Neuronal stem cell (in vitro differentiated cells): ENCODE data around the gene ALOXE3.

Experiments used
- DNase-seq: peaks from one replicate; pipeline ENCODE4 v3.0.0-alpha.2; 2013; ENCODE audit warnings: low spot score
- H2AFZ ChIP-seq: one replicate; pipeline ENCODE4 v1.6.1; 2013; ENCODE audit warnings: mild to moderate bottlenecking, low read length, inconsistent platforms
- H2AK5ac ChIP-seq: 2 replicates; pipeline ENCODE4 v1.6.1; 2013; ENCODE audit warnings: low read depth, mild to moderate bottlenecking, inconsistent platforms, low read length, moderate library complexity, mixed read lengths
- H2BK120ac ChIP-seq: 2 replicates; pipeline ENCODE4 v1.6.1; 2013; ENCODE audit warnings: low read depth, mild to moderate bottlenecking, inconsistent platforms, low read length, moderate library complexity, mixed read lengths
- H2BK12ac ChIP-seq: one replicate; pipeline ENCODE4 v1.6.1; 2013; ENCODE audit warnings: low read length, inconsistent platforms
- H2BK15ac ChIP-seq: 2 replicates; pipeline ENCODE4 v1.6.1; 2013; ENCODE audit warnings: mild to moderate bottlenecking, low read length, inconsistent platforms, mixed read lengths
- H2BK5ac ChIP-seq: one replicate; pipeline ENCODE4 v1.6.1; 2013; ENCODE audit warnings: inconsistent platforms, mild to moderate bottlenecking, low read length, moderate library complexity
- H3K14ac ChIP-seq: one replicate; pipeline ENCODE4 v1.6.1; 2013; ENCODE audit warnings: low read length, inconsistent platforms
- H3K18ac ChIP-seq: 2 replicates; pipeline ENCODE4 v1.6.1; 2013; ENCODE audit warnings: low read length, inconsistent platforms
- H3K23ac ChIP-seq: 2 replicates; pipeline ENCODE4 v1.6.1; 2013; ENCODE audit warnings: low read depth, mild to moderate bottlenecking, mixed read lengths, low read length, inconsistent platforms; ENCODE audit not compliant: poor library complexity
- H3K27ac ChIP-seq: replicated peaks from 3 replicates; pipeline ENCODE4 v1.5.1; 2013; ENCODE audit warnings: low read length, inconsistent platforms
- H3K27me3 ChIP-seq, 3 experiments: 2 replicates each; pipeline ENCODE4 v1.6.1; 2013; ENCODE audit warnings: low read length in 3 of 3, mild to moderate bottlenecking in 2 of 3, inconsistent platforms in 1 of 3, low read depth in 1 of 3, mixed read lengths in 1 of 3, moderate library complexity in 1 of 3; ENCODE audit not compliant: control insufficient read depth in 3 of 3, insufficient read depth in 3 of 3
- H3K36me3 ChIP-seq, 2 donors: replicated peaks in 1 of 2; 2 replicates each; pipeline ENCODE4 v1.6.1; 2013; ENCODE audit warnings: low read length in 2 of 2; ENCODE audit not compliant: control insufficient read depth in 2 of 2, insufficient read depth in 2 of 2
- H3K4ac ChIP-seq: 2 replicates; pipeline ENCODE4 v1.6.1; 2013; ENCODE audit warnings: inconsistent platforms, mild to moderate bottlenecking, low read length, moderate library complexity
- H3K4me1 ChIP-seq, 2 donors: 1 replicate in 1 of 2; 2 replicates in 1 of 2; pipeline ENCODE4 v1.6.1; 2013; ENCODE audit warnings: low read length in 2 of 2, low read depth in 1 of 2; ENCODE audit not compliant: control insufficient read depth in 2 of 2, insufficient read depth in 1 of 2
- H3K4me2 ChIP-seq: one replicate; pipeline ENCODE4 v1.6.1; 2013; ENCODE audit warnings: mild to moderate bottlenecking, low read length, inconsistent platforms; ENCODE audit not compliant: insufficient read depth, poor library complexity, severe bottlenecking
- H3K4me3 ChIP-seq, 2 donors: 2 replicates each; pipeline ENCODE4 v1.5.1; 2013; ENCODE audit warnings: low read length in 2 of 2, mild to moderate bottlenecking in 2 of 2, inconsistent platforms in 1 of 2, moderate library complexity in 1 of 2
- H3K79me1 ChIP-seq: one replicate; pipeline ENCODE4 v1.6.1; 2013; ENCODE audit warnings: low read depth, mild to moderate bottlenecking, inconsistent platforms, low read length, moderate library complexity
- H3K9ac ChIP-seq: one replicate; pipeline ENCODE4 v1.6.1; 2013; ENCODE audit warnings: mild to moderate bottlenecking, low read depth, low read length, inconsistent platforms; ENCODE audit not compliant: poor library complexity
- H3K9me3 ChIP-seq, 2 donors: replicated peaks in 1 of 2; 2 replicates each; pipeline versions ENCODE3 to v1.6.1; 2013; ENCODE audit warnings: low read length in 2 of 2, mild to moderate bottlenecking in 2 of 2, inconsistent platforms in 1 of 2, low read depth in 1 of 2, mixed read lengths in 1 of 2, moderate library complexity in 1 of 2; ENCODE audit not compliant: control insufficient read depth in 2 of 2, insufficient read depth in 1 of 2
- H4K8ac ChIP-seq: one replicate; pipeline ENCODE4 v1.6.1; 2013; ENCODE audit warnings: low read depth, mild to moderate bottlenecking, inconsistent platforms, low read length, moderate library complexity
- H4K91ac ChIP-seq: one replicate; pipeline ENCODE4 v1.6.1; 2013; ENCODE audit warnings: low read length, low read depth, mild to moderate bottlenecking, inconsistent platforms; ENCODE audit not compliant: poor library complexity
- WGBS, 2 donors: extraction: QIAGEN DNeasy Blood & Tissue Kit; methylation state at CpG; one replicate each; pipeline ENCODE4 v1.1.7; 2013; ENCODE audit warnings: missing lambda C conversion rate in 2 of 2, mixed read lengths in 1 of 2; ENCODE audit not compliant: insufficient read length in 2 of 2, insufficient replicate concordance in 1 of 2; ENCODE audit errors: extremely low coverage in 2 of 2; 5-methylcytosine and 5-hydroxymethylcytosine counted together

Gene ALOXE3

DNA sequence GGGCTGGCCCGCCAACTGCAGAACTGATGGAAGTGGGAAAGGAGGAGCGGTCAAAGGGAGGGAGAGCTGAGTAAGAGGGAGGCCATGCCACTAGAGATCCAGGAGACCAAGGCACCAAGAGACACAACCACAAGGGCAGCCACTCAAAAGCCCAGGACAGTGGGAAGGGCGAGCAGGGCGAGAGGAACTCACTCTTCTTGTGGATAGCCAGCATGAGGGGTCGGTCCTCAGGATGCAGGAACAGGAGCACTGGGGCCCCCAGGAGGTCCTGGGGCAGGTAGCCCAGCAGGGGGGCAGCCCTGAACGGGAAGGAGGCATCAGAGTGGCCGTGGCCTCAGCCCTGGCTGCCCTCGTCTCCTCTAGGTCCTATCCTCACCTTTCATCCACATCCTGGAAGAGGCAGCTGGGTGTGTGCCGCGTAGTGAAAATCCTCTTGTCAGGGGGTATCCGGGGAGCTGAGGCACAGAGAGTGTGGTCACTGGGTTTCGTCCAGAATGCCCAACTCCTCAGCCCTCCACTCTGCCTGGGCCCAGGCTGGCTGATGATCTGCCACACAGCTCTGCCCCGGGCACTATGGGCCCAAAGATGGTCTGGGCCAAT is 29.6 kb upstream of the ALOXE3 start:
- Histone ChIP-seq H3K79me1 (peaks cover 11% of the 10 kb centered on the region), H2BK5ac (no peak overlapping the region), H3K27ac (no peak overlapping the region), H2BK120ac (no peak overlapping the region), H3K9ac (no peak overlapping the region), H3K4me1 (peaks cover 9 to 10% of the 10 kb centered on the region in 2 donors), H3K36me3 (peaks cover 53 to 68% of the 10 kb centered on the region in 2 donors), H3K27me3 (no peaks in the 10 kb centered on the region), H3K9me3 (no peaks in the 10 kb centered on the region), H3K4ac (no peak overlapping the region), H2BK15ac (no peak overlapping the region), H4K91ac (no peak overlapping the region), H3K4me2 (no peak overlapping the region), H4K8ac (no peak overlapping the region), H3K4me3 (no peak overlapping the region), H2AK5ac (no peak overlapping the region), H2BK12ac (no peak overlapping the region), H3K14ac (no peak overlapping the region), H2AFZ (no peak overlapping the region), H3K23ac (no peak overlapping the region), H3K18ac (no peak overlapping the region)
- DNase-seq, result no peak
- WGBS, 2 donors, result no CpG with 5 or more reads among the region's 13 CpGs

DNA sequence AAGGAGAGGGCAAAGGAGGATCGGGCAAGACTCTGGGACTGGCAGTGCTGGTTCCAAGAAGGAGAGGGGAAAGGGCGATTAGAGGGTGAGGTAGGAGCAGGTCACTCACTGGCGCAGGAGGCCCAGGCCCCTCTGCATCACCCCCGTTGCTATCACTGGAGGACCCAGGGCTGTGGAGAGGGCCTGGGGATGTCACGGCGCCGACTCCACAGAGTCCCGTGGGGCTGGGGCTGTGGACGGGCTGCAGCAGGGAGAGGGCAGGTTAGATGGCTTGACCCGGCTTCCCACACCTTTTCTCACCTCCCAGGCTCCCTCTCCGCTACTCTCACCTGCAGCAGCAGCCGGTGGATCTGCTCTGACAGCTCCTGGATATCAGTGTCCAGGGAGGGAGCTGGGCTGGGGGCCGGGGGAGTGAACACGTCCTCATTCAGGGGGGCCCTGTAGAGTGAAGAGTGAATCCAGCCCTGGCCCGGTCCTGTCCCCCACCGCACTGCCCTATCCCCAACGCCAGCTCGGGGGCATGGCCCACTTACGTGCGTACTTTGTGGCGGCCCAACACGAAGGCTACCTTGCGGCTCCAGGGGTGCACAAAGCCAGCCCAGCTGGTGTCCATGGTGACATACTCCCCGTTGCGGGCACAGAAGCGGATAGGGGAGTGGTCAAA is 29.0 kb upstream of the ALOXE3 start:
- Histone ChIP-seq H3K79me1 (peaks cover 14% of the 10 kb centered on the region), H3K4me3 (no peak overlapping the region), H4K8ac (no peak overlapping the region), H2BK120ac (no peak overlapping the region), H3K4ac (no peak overlapping the region), H3K18ac (no peak overlapping the region), H3K36me3 (peaks cover 59 to 74% of the 10 kb centered on the region in 2 donors), H3K27me3 (no peaks in the 10 kb centered on the region), H2AFZ (no peak overlapping the region), H3K9me3 (no peaks in the 10 kb centered on the region), H3K4me2 (no peak overlapping the region), H2BK15ac (no peak overlapping the region), H3K27ac (no peak overlapping the region), H4K91ac (no peak overlapping the region), H3K4me1 (peaks cover 4% of the 10 kb centered on the region in 2 donors), H2BK5ac (no peak overlapping the region), H2BK12ac (no peak overlapping the region), H3K9ac (no peak overlapping the region), H3K23ac (peak overlapping the region; percentile 37), H2AK5ac (no peak overlapping the region), H3K14ac (no peak overlapping the region)
- DNase-seq, result no peak
- WGBS, 2 donors, result no CpG with 5 or more reads among the region's 26 CpGs

DNA sequence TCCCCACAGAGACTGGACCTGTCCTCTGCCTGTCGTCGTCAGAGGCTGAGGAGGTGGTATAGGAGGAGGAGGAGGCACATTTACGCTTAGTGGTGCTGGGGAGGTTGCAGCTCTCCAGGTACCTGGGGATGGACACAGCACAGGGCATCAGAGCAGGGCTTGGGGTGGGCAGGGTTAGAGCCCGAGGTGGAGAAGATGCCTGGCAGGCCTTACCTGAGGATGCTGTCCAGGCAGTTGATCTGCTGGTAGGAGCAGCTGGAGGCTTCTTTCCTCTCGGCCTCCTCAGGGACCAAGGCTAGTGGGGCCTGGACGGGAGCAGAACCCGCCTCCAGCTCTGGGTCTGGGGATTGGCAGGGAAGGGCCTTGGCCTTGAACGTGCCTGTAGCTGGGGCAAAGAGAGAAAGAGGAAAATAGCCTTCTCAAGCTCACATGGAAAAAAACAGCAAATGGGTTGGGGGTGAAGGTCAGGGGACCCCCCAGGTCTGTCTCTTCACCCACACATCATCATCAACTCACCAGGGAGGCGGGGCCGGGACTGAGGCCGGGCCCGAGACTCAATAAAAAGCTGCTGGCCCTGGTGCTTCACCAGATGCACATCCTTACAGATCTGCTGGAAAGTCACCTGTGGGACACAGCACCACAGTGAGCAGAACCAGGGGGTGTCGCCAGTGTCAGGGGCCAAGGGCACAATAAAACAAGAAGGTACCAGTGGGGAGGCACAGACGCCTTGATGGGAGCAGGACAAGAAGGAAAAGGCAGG is 28.2 kb upstream of the ALOXE3 start:
- Histone ChIP-seq H4K8ac (no peak overlapping the region), H2BK12ac (no peak overlapping the region), H3K4me3 (no peak overlapping the region), H3K36me3 (peaks cover 65 to 81% of the 10 kb centered on the region in 2 donors), H3K4me1 (peaks cover 4% of the 10 kb centered on the region in 2 donors), H2AFZ (no peak overlapping the region), H3K27ac (no peak overlapping the region), H2BK5ac (no peak overlapping the region), H2AK5ac (no peak overlapping the region), H3K27me3 (no peaks in the 10 kb centered on the region), H2BK15ac (no peak overlapping the region), H3K79me1 (peaks cover 12% of the 10 kb centered on the region), H3K18ac (no peak overlapping the region), H4K91ac (no peak overlapping the region), H3K9me3 (no peaks in the 10 kb centered on the region), H3K23ac (peak overlapping the region; percentile 25), H3K4me2 (no peak overlapping the region), H3K4ac (no peak overlapping the region), H2BK120ac (no peak overlapping the region), H3K14ac (no peak overlapping the region), H3K9ac (no peak overlapping the region)
- no CpG with 5 or more reads among the region's 14 CpGs for WGBS, 2 donors
- DNase-seq, result no peak

- peaks cover 71 to 88% of the 10 kb centered on the region in 2 donors for H3K36me3 ChIP-seq
- no peak overlapping the region for H3K4ac ChIP-seq
- H3K18ac ChIP-seq, result no peak overlapping the region
- H3K4me3 ChIP-seq, result no peak overlapping the region
- no peak overlapping the region for H3K9ac ChIP-seq
- no peak overlapping the region for H2BK120ac ChIP-seq
- H3K4me2 ChIP-seq, result no peak overlapping the region
- H2BK15ac ChIP-seq, result no peak overlapping the region
- no peak overlapping the region for H2AFZ ChIP-seq
- no peak overlapping the region for H4K91ac ChIP-seq
- peaks cover 11% of the 10 kb centered on the region for H3K79me1 ChIP-seq
- H3K9me3 ChIP-seq, result no peaks in the 10 kb centered on the region
- H3K4me1 ChIP-seq, result peaks cover 2 to 3% of the 10 kb centered on the region in 2 donors
- H4K8ac ChIP-seq, result no peak overlapping the region
- no peak overlapping the region for H2BK5ac ChIP-seq
- no peak overlapping the region for H3K14ac ChIP-seq
- WGBS, 2 donors, result no CpG with 5 or more reads among the region's 12 CpGs
- no peaks in the 10 kb centered on the region for H3K27me3 ChIP-seq
- no peak overlapping the region for H3K27ac ChIP-seq
- H3K23ac ChIP-seq, result no peak overlapping the region
- no peak overlapping the region for H2BK12ac ChIP-seq
- no peak overlapping the region for H2AK5ac ChIP-seq
- no peak for DNase-seq
Observed at GRCh38 chr17:8145811-8146210, 27.5 kb upstream of the ALOXE3 start.
